K562 (cell line): ENCODE results near the gene SLC38A8.

Experiments used
- CEBPB ChIP-seq: fragments of 450-650 bp; IDR thresholded peaks from 2 replicates; pipeline ENCODE4 v1.6.1; 2016; ENCODE audit warnings: missing genetic modification characterization, missing compliant biosample characterization
- ELF4 ChIP-seq: fragments of 450-650 bp; formaldehyde crosslinking; IDR thresholded peaks from 2 replicates; pipeline ENCODE4 v1.4.0; 2022; ENCODE audit warnings: missing genetic modification characterization
- EP300 ChIP-seq: IDR thresholded peaks from 2 replicates; pipeline ENCODE4 v1.6.1; 2012; ENCODE audit warnings: low read length, improper control_type of control experiment
- MXI1 ChIP-seq: IDR thresholded peaks from 2 replicates; pipeline ENCODE4 v1.6.1; 2011; ENCODE audit warnings: low read depth, mild to moderate bottlenecking, improper control_type of control experiment, low read length
- POLR2A ChIP-seq: fragments of 450-650 bp; conservative IDR thresholded peaks from 2 replicates; pipeline ENCODE4 v1.6.1; 2016
- POLR2AphosphoS2 ChIP-seq: IDR thresholded peaks from 2 replicates; pipeline ENCODE4 v1.6.1; 2012; ENCODE audit warnings: low read length, improper control_type of control experiment
- SAP30 ChIP-seq: fragments of 200-600 bp; sonication (generic); IDR thresholded peaks from 2 replicates; pipeline ENCODE4 v1.6.1; 2012; ENCODE audit warnings: borderline replicate concordance, low read depth, mild to moderate bottlenecking, moderate library complexity, low read length, control low read depth, inconsistent platforms; ENCODE audit not compliant: insufficient read depth, poor library complexity, severe bottlenecking
- ZNF384 ChIP-seq: IDR thresholded peaks from 2 replicates; pipeline ENCODE4 v1.6.1; 2012; ENCODE audit warnings: low read depth, low read length, improper control_type of control experiment
- TF ChIP-seq, protein P1 (sequence below): sonication (generic); formaldehyde crosslinking; IDR thresholded peaks from 2 replicates; pipeline ENCODE4 v1.9.0; 2022; ENCODE audit warnings: mild to moderate bottlenecking, missing genetic modification reagents
- TF ChIP-seq, protein P2 (sequence below), 3 experiments: IDR thresholded peaks in 2 of 3; conservative IDR thresholded peaks in 1 of 3; 2 replicates each; pipeline ENCODE4 v1.5.1; 2011 to 2012; ENCODE audit warnings: low read length in 3 of 3, mild to moderate bottlenecking in 3 of 3, control low read depth in 2 of 3, improper control_type of control experiment in 1 of 3, inconsistent platforms in 1 of 3, low read depth in 1 of 3, mixed read lengths in 1 of 3, moderate library complexity in 1 of 3; ENCODE audit not compliant: insufficient read depth in 2 of 3
- TF ChIP-seq, protein P3 (sequence below): IDR thresholded peaks from 2 replicates; pipeline ENCODE4 v1.6.1; 2016; ENCODE audit warnings: missing genetic modification characterization, missing compliant biosample characterization
- TF ChIP-seq, protein P4 (sequence below): fragments of 250-450 bp; sonication (Bioruptor Pico); IDR thresholded peaks from 2 replicates; pipeline ENCODE4 v1.4.0; 2020; ENCODE audit warnings: mild to moderate bottlenecking, moderate library complexity
- TF ChIP-seq, protein P5 (sequence below), 2 experiments: fragments of 450-650 bp in 1 of 2; sonication (generic) in 1 of 2; formaldehyde crosslinking in 1 of 2; IDR thresholded peaks; 2 replicates each; pipeline versions ENCODE4 v1.7.1 to v1.9.0; 2016 to 2022; ENCODE audit warnings: inconsistent platforms in 1 of 2, mild to moderate bottlenecking in 1 of 2, missing genetic modification reagents in 1 of 2
- TF ChIP-seq, protein P6 (sequence below), 2 experiments: IDR thresholded peaks; 2 replicates each; pipeline ENCODE4 v1.6.1; 2011; ENCODE audit warnings: borderline replicate concordance in 1 of 2, control low read depth in 1 of 2, low read depth in 1 of 2, low read length in 1 of 2, mild to moderate bottlenecking in 1 of 2, mixed read lengths in 1 of 2, moderate library complexity in 1 of 2; ENCODE audit not compliant: insufficient read depth in 1 of 2, insufficient read length in 1 of 2, poor library complexity in 1 of 2, severe bottlenecking in 1 of 2; ENCODE audit errors: extremely low read depth in 1 of 2

DNA sequence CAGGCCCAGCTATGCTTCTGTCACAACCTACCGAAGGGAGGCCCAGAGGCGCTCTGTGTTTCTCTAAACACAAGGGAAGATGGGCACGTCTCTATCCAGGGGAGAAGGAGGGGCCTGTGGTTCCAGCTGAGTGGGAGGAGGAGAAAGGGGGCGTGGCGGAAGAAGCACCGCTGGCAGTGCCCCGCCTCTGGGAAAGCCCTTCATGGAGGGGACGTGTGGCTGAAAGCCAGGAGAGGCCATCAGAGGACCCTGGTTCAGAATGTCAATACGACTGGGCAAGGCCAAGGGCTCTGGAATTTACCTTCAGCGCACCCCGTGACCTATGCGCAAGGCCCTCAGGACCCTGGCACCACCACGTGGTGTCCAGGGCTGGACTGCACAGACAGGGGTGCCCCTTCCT is 12.3 kb upstream of the SLC38A8 start:
- no peak for TF ChIP-seq POLR2A
- TF ChIP-seq, protein P1, sequence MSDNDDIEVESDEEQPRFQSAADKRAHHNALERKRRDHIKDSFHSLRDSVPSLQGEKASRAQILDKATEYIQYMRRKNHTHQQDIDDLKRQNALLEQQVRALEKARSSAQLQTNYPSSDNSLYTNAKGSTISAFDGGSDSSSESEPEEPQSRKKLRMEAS (CRISPR knock-in tag) = no peak
- TF ChIP-seq, protein P2, sequence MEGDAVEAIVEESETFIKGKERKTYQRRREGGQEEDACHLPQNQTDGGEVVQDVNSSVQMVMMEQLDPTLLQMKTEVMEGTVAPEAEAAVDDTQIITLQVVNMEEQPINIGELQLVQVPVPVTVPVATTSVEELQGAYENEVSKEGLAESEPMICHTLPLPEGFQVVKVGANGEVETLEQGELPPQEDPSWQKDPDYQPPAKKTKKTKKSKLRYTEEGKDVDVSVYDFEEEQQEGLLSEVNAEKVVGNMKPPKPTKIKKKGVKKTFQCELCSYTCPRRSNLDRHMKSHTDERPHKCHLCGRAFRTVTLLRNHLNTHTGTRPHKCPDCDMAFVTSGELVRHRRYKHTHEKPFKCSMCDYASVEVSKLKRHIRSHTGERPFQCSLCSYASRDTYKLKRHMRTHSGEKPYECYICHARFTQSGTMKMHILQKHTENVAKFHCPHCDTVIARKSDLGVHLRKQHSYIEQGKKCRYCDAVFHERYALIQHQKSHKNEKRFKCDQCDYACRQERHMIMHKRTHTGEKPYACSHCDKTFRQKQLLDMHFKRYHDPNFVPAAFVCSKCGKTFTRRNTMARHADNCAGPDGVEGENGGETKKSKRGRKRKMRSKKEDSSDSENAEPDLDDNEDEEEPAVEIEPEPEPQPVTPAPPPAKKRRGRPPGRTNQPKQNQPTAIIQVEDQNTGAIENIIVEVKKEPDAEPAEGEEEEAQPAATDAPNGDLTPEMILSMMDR (IDR thresholded peaks at IDR 0.05 in 2 of 3, conservative IDR thresholded peaks at IDR 0.05 in 1 of 3; ENCODE audit: insufficient read depth in 2 of 3, low read depth in 1 of 3, low read length in 3 of 3) = no peak
- TF ChIP-seq, protein P3, sequence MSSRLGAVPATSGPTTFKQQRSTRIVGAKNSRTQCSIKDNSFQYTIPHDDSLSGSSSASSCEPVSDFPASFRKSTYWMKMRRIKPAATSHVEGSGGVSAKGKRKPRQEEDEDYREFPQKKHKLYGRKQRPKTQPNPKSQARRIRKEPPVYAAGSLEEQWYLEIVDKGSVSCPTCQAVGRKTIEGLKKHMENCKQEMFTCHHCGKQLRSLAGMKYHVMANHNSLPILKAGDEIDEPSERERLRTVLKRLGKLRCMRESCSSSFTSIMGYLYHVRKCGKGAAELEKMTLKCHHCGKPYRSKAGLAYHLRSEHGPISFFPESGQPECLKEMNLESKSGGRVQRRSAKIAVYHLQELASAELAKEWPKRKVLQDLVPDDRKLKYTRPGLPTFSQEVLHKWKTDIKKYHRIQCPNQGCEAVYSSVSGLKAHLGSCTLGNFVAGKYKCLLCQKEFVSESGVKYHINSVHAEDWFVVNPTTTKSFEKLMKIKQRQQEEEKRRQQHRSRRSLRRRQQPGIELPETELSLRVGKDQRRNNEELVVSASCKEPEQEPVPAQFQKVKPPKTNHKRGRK (tag) = no peak
- TF ChIP-seq, protein P4, sequence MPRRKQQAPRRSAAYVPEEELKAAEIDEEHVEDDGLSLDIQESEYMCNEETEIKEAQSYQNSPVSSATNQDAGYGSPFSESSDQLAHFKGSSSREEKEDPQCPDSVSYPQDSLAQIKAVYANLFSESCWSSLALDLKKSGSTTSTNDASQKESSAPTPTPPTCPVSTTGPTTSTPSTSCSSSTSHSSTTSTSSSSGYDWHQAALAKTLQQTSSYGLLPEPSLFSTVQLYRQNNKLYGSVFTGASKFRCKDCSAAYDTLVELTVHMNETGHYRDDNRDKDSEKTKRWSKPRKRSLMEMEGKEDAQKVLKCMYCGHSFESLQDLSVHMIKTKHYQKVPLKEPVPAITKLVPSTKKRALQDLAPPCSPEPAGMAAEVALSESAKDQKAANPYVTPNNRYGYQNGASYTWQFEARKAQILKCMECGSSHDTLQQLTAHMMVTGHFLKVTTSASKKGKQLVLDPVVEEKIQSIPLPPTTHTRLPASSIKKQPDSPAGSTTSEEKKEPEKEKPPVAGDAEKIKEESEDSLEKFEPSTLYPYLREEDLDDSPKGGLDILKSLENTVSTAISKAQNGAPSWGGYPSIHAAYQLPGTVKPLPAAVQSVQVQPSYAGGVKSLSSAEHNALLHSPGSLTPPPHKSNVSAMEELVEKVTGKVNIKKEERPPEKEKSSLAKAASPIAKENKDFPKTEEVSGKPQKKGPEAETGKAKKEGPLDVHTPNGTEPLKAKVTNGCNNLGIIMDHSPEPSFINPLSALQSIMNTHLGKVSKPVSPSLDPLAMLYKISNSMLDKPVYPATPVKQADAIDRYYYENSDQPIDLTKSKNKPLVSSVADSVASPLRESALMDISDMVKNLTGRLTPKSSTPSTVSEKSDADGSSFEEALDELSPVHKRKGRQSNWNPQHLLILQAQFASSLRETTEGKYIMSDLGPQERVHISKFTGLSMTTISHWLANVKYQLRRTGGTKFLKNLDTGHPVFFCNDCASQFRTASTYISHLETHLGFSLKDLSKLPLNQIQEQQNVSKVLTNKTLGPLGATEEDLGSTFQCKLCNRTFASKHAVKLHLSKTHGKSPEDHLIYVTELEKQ (CRISPR knock-in tag) = no peak
- no peak for TF ChIP-seq SAP30
- TF ChIP-seq CEBPB (tag) = no peak
- TF ChIP-seq EP300 = no peak
- TF ChIP-seq POLR2AphosphoS2 = no peak
- TF ChIP-seq, protein P5, sequence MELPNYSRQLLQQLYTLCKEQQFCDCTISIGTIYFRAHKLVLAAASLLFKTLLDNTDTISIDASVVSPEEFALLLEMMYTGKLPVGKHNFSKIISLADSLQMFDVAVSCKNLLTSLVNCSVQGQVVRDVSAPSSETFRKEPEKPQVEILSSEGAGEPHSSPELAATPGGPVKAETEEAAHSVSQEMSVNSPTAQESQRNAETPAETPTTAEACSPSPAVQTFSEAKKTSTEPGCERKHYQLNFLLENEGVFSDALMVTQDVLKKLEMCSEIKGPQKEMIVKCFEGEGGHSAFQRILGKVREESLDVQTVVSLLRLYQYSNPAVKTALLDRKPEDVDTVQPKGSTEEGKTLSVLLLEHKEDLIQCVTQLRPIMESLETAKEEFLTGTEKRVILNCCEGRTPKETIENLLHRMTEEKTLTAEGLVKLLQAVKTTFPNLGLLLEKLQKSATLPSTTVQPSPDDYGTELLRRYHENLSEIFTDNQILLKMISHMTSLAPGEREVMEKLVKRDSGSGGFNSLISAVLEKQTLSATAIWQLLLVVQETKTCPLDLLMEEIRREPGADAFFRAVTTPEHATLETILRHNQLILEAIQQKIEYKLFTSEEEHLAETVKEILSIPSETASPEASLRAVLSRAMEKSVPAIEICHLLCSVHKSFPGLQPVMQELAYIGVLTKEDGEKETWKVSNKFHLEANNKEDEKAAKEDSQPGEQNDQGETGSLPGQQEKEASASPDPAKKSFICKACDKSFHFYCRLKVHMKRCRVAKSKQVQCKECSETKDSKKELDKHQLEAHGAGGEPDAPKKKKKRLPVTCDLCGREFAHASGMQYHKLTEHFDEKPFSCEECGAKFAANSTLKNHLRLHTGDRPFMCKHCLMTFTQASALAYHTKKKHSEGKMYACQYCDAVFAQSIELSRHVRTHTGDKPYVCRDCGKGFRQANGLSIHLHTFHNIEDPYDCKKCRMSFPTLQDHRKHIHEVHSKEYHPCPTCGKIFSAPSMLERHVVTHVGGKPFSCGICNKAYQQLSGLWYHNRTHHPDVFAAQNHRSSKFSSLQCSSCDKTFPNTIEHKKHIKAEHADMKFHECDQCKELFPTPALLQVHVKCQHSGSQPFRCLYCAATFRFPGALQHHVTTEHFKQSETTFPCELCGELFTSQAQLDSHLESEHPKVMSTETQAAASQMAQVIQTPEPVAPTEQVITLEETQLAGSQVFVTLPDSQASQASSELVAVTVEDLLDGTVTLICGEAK (IDR thresholded peaks at IDR 0.05) = no peak
- TF ChIP-seq, protein P5 (CRISPR knock-in tag; IDR thresholded peaks at IDR 0.05) = no peak
- TF ChIP-seq, protein P6, sequence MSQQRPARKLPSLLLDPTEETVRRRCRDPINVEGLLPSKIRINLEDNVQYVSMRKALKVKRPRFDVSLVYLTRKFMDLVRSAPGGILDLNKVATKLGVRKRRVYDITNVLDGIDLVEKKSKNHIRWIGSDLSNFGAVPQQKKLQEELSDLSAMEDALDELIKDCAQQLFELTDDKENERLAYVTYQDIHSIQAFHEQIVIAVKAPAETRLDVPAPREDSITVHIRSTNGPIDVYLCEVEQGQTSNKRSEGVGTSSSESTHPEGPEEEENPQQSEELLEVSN (IDR thresholded peaks at IDR 0.05; ENCODE audit: borderline replicate concordance in 1 of 2, extremely low read depth in 1 of 2, insufficient read depth in 1 of 2, insufficient read length in 1 of 2, low read depth in 1 of 2, low read length in 1 of 2, poor library complexity in 1 of 2, severe bottlenecking in 1 of 2) = no peak
- TF ChIP-seq ZNF384 = no peak
- TF ChIP-seq MXI1 = no peak
- no peak for TF ChIP-seq ELF4 (CRISPR knock-in tag)
